Lower lobe of right lung (tissue), 2 donors: ENCODE results near the gene NR1D2. TPM values are rescaled to one million over a fixed set of nuclear protein-coding genes. Genes with fewer than 3 reads are reported as not detected.
"Not testable (repeated sequence)": the region's sequence is repeated elsewhere in the genome, so short reads cannot be mapped to it uniquely, and the experiment has no call there.

Experiments
- ATAC-seq, 2 donors: fragments of 200-7000 bp; cut with Tn5 transposase; one replicate each; pipeline ENCODE4 v1.9.1; 2020 to 2022; ENCODE audit warnings: mild to moderate bottlenecking in 2 of 2, moderate library complexity in 2 of 2
- DNase-seq: peaks from one replicate; pipeline ENCODE4 v3.0.0-alpha.2; 2020
- H3K27ac ChIP-seq: fragments of 200-600 bp; one replicate; pipeline ENCODE4 v1.8.0; 2022
- H3K27me3 ChIP-seq: fragments of 200-600 bp; one replicate; pipeline ENCODE4 v1.8.0; 2022; ENCODE audit warnings: low read depth
- H3K36me3 ChIP-seq: fragments of 200-600 bp; one replicate; pipeline ENCODE4 v1.8.0; 2022; ENCODE audit warnings: mild to moderate bottlenecking
- H3K4me1 ChIP-seq: fragments of 200-600 bp; one replicate; pipeline ENCODE4 v1.8.0; 2022
- H3K4me3 ChIP-seq: fragments of 200-600 bp; one replicate; pipeline ENCODE4 v1.8.0; 2022; ENCODE audit warnings: mild to moderate bottlenecking
- H3K9me3 ChIP-seq: fragments of 200-600 bp; one replicate; pipeline ENCODE4 v1.8.0; 2022
- intact Hi-C: fragments of 100-400 bp; cut with DNase I; formaldehyde crosslinking; loops from one replicate; pipeline ENCODE4 v1.11.0; 2022
- total RNA-seq: library from RNA; stranded (reverse); fragmentation: NEBNext Ultra II Directional; extraction: Animal tissue kit (Norgen Biotek cat#: 25700); gene quantifications from one replicate; pipeline ENCODE4 v1.2.1, GENCODE V29; 2021
- TF ChIP-seq, protein P1 (sequence below): fragments of 200-600 bp; IDR thresholded peaks from one replicate; pipeline ENCODE4 v1.8.0; 2022; ENCODE audit warnings: antibody characterized with exemption, mild to moderate bottlenecking
- donor health status: DM: no; HTN: yes; CAD: no; lungs with severe emphysema.

Gene NR1D2
- total RNA-seq, 1 donor from 2014 or later = 53.7 TPM

DNA sequence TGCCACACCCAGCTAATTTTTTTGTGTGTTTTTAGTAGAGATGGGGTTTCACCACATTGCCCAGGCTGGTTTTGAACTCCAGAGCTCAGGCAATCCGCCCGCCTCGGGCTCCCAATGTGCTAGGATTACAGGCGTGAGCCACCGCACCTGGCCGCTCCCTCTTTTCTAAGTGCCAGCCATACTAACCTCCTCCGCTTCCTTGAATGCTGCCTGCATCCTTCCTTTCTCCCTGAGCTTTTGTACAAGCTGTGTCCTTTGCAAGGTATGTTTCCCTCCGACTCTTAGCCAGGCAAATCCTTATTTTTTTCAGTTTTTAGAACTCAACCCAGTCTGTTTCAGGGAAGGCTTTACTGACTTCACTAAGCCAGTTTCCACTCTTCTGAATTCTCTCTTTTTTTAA is 60.6 kb downstream of the NR1D2 start:
- Histone ChIP-seq H3K4me3 (no peak overlapping the region), H3K27ac (no peak overlapping the region), H3K9me3 (no peaks in the 10 kb centered on the region), H3K4me1 (no peaks in the 10 kb centered on the region), H3K36me3 (no peaks in the 10 kb centered on the region), H3K27me3 (no peaks in the 10 kb centered on the region)
- no peak for DNase-seq
- intact Hi-C loops = no loop called here
- ATAC-seq = no peak
- TF ChIP-seq, protein P1, sequence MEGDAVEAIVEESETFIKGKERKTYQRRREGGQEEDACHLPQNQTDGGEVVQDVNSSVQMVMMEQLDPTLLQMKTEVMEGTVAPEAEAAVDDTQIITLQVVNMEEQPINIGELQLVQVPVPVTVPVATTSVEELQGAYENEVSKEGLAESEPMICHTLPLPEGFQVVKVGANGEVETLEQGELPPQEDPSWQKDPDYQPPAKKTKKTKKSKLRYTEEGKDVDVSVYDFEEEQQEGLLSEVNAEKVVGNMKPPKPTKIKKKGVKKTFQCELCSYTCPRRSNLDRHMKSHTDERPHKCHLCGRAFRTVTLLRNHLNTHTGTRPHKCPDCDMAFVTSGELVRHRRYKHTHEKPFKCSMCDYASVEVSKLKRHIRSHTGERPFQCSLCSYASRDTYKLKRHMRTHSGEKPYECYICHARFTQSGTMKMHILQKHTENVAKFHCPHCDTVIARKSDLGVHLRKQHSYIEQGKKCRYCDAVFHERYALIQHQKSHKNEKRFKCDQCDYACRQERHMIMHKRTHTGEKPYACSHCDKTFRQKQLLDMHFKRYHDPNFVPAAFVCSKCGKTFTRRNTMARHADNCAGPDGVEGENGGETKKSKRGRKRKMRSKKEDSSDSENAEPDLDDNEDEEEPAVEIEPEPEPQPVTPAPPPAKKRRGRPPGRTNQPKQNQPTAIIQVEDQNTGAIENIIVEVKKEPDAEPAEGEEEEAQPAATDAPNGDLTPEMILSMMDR = no peak

GRCh38 chr3:24010834-24011233 is 65.7 kb downstream of the NR1D2 start:
- H3K36me3 ChIP-seq, DNase-seq, H3K27me3 ChIP-seq, H3K27ac ChIP-seq, H3K4me1 ChIP-seq, H3K9me3 ChIP-seq, H3K4me3 ChIP-seq, ATAC-seq, intact Hi-C loops: not testable (repeated sequence)

DNA sequence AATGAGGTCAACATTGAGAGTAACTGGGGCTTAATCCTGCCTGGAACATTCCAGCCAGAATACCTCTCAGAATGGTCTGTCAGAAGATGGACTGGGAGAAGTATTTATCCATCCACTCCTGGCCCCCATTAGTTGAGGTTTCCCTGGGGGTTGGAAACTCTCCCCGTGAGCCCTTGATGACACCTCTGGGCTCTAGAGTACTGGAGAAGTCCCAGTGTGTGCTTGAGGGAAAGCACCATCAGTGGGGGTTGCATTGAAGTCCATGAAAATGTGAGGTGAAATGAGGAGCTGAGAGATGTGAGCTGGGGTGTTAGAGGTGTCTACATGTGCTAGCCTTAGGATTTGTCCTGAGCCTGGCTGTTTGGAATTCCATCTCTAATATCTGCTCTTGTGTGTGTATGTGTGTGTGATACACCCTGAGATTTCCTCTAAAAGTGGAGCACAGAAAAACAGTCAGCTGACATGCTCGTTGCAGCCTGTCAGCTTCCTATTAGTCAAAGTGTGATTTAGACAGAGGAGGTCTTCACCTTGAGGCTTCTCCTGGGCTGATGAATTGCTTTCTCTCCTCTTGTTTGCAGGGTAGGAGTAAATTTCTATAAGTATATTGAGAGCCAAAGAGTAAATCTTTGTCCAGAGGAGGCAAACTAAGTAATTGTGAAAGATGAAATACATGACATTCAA is 67.6 kb downstream of the NR1D2 start:
- H3K9me3 ChIP-seq = no peaks in the 10 kb centered on the region
- no peaks in the 10 kb centered on the region for H3K36me3 ChIP-seq
- intact Hi-C loops = no loop called here
- H3K27ac ChIP-seq = no peak overlapping the region
- TF ChIP-seq, protein P1 = no peak
- H3K4me3 ChIP-seq = no peak overlapping the region
- H3K27me3 ChIP-seq = no peaks in the 10 kb centered on the region
- DNase-seq (no peak), ATAC-seq (no peak)
- H3K4me1 ChIP-seq = no peaks in the 10 kb centered on the region

DNA sequence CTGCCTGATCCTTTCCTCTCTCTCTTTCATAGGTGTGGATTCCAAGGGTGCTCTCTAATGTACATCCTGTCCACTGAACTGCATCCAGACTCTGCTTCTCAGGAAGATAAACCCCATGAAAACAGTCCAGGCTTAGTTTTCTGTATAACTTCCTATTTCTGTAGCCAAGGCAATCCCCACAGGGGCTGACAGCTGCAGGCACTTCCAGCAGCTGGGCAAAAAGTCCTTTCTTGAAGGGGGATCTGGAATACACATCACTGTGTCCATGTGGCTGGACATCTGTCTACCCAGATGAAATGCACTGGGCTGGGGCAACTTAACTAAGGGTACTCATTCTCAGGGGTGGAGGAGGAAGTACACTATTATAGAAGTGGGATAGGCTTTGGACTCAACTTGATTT is 72.2 kb downstream of the NR1D2 start:
- intact Hi-C loops = no loop called here
- TF ChIP-seq, protein P1 = no peak
- H3K36me3 ChIP-seq = no peaks in the 10 kb centered on the region
- no peaks in the 10 kb centered on the region for H3K27me3 ChIP-seq
- no peaks in the 10 kb centered on the region for H3K4me1 ChIP-seq
- no peak overlapping the region for H3K27ac ChIP-seq
- ATAC-seq (no peak), DNase-seq (no peak)
- H3K9me3 ChIP-seq = no peaks in the 10 kb centered on the region
- no peak overlapping the region for H3K4me3 ChIP-seq

- DNase-seq (no peak), ATAC-seq (no peak)
- Histone ChIP-seq H3K27me3 (no peaks in the 10 kb centered on the region), H3K9me3 (no peaks in the 10 kb centered on the region), H3K4me1 (no peaks in the 10 kb centered on the region), H3K4me3 (no peak overlapping the region), H3K27ac (no peak overlapping the region), H3K36me3 (no peaks in the 10 kb centered on the region)
- intact Hi-C loops = no loop called here
- TF ChIP-seq, protein P1 = no peak
These were observed 73.9 kb downstream of the NR1D2 start for GRCh38 chr3:24018784-24019570.

DNA sequence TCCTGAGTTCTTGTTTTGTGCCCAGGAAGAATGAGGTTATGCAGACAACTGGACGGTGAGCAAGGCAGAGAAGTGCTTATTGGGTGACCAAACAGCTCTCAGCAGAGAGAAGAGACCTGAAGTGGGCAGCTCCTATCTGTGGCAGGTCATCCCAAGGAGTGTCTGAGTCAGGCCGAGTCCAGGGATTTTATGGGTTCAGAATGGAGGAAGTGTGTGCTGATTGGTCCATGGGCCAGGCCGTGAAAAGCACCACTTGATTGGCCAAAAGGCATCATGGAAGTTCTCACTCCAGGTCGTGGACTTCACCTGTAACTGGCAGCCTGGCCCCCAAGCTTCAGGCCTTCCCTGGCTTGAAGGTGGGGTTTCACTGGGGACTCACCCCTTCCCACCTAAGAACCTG is 74.5 kb downstream of the NR1D2 start:
- H3K4me3 ChIP-seq = no peak overlapping the region
- intact Hi-C loops = no loop called here
- H3K9me3 ChIP-seq = no peaks in the 10 kb centered on the region
- no peak overlapping the region for H3K27ac ChIP-seq
- no peak for ATAC-seq
- TF ChIP-seq, protein P1 = no peak
- H3K27me3 ChIP-seq = no peaks in the 10 kb centered on the region
- no peaks in the 10 kb centered on the region for H3K4me1 ChIP-seq
- no peaks in the 10 kb centered on the region for H3K36me3 ChIP-seq
- DNase-seq = no peak
